Endothelial cell of umbilical vein (primary cell): ENCODE data around the gene RTBDN. TPM values are rescaled to one million over a fixed set of nuclear protein-coding genes. Genes with fewer than 3 reads are reported as not detected.
A peak's percentile ranks its signal among the peaks of the same experiment; 100 is the strongest.

Experiments
- BruUV-seq: library from RNA; stranded (reverse); fragments of 400-500 nt; replicated peaks from 2 replicates; lab custom pipeline; 2021; lab: Mats Ljungman, UMichigan
- CTCF ChIA-PET: fragments of 300-600, 350-600 bp; sonication (Branson Sonifier 250); formaldehyde crosslinking; loops from one replicate; lab custom pipeline; 2021; ENCODE audit warnings: antibody characterized with exemption, inconsistent platforms; lab: Charles Lee
- POLR2A ChIA-PET: fragments of 300-600, 350-600 bp; sonication (Branson Sonifier 250); formaldehyde crosslinking; loops from one replicate; lab custom pipeline; 2021; ENCODE audit warnings: antibody characterized with exemption, inconsistent platforms; lab: Charles Lee
- DNase-seq: peaks from one replicate; pipeline ENCODE4 v3.0.0-alpha.2; 2011; ENCODE audit warnings: low read depth, low spot score
- FAIRE-seq: peaks from 2 replicates; lab custom pipeline; 2011; peaks lifted over from hg19 to GRCh38; lab: Jason Lieb, UNC
- H2AFZ ChIP-seq: 2 replicates; pipeline ENCODE4 v1.6.0; 2012; ENCODE audit warnings: low read depth, low read length, control low read depth, inconsistent platforms
- H3K27ac ChIP-seq: 2 replicates; pipeline ENCODE4 v1.5.1; 2011; ENCODE audit warnings: low read depth, mild to moderate bottlenecking, control low read depth, low read length, moderate library complexity; ENCODE audit not compliant: insufficient read depth
- H3K27me3 ChIP-seq, 2 experiments: 2 replicates each; pipeline versions ENCODE4 v1.6.0 to v1.6.1; 2011; ENCODE audit warnings: low read length in 2 of 2, mixed read lengths in 1 of 2; ENCODE audit not compliant: control insufficient read depth in 2 of 2, insufficient read depth in 2 of 2
- H3K36me3 ChIP-seq, 2 experiments: 2 replicates in 1 of 2; 3 replicates in 1 of 2; pipeline ENCODE4 v1.5.1; 2011; ENCODE audit warnings: low read length in 2 of 2, mild to moderate bottlenecking in 1 of 2, moderate library complexity in 1 of 2; ENCODE audit not compliant: control insufficient read depth in 2 of 2, insufficient read depth in 2 of 2; ENCODE audit errors: extremely low read depth in 1 of 2
- H3K4me1 ChIP-seq: 3 replicates; pipeline ENCODE4 v1.5.1; 2011; ENCODE audit warnings: mild to moderate bottlenecking, low read length; ENCODE audit not compliant: control insufficient read depth, insufficient read depth; ENCODE audit errors: extremely low read depth
- H3K4me2 ChIP-seq: 2 replicates; pipeline ENCODE4 v1.6.1; 2011; ENCODE audit warnings: low read length, control low read depth, mixed read lengths; ENCODE audit not compliant: insufficient read depth
- H3K4me3 ChIP-seq, 3 experiments: fragments of 200-600 bp in 1 of 3; sonication (generic), shearing (Covaris generic) in 1 of 3; replicated peaks in 1 of 3; 2 replicates each; pipeline ENCODE4 v1.5.1; 2011 to 2016; ENCODE audit warnings: control low read depth in 3 of 3, low read length in 3 of 3, mild to moderate bottlenecking in 2 of 3, inconsistent platforms in 1 of 3, low read depth in 1 of 3, moderate library complexity in 1 of 3; ENCODE audit not compliant: insufficient read depth in 1 of 3
- H3K79me2 ChIP-seq: 2 replicates; pipeline ENCODE4 v1.6.0; 2012; ENCODE audit warnings: low read length, inconsistent platforms; ENCODE audit not compliant: control insufficient read depth, insufficient read depth
- H3K9ac ChIP-seq: replicated peaks from 2 replicates; pipeline ENCODE3; 2011; ENCODE audit warnings: low read length, control low read depth; ENCODE audit not compliant: insufficient read depth; ENCODE audit errors: extremely low read depth
- H3K9me1 ChIP-seq: replicated peaks from 3 replicates; pipeline ENCODE4 v1.6.0; 2011; ENCODE audit warnings: mild to moderate bottlenecking, low read length; ENCODE audit not compliant: control insufficient read depth, insufficient read depth; ENCODE audit errors: extremely low read depth
- H3K9me3 ChIP-seq: replicated peaks from 2 replicates; pipeline ENCODE4 v1.5.1; 2012; ENCODE audit warnings: low read length, inconsistent platforms; ENCODE audit not compliant: control insufficient read depth, insufficient read depth
- H4K20me1 ChIP-seq: replicated peaks from 2 replicates; pipeline ENCODE3; 2011; ENCODE audit warnings: mild to moderate bottlenecking, low read length; ENCODE audit not compliant: control insufficient read depth, insufficient read depth; ENCODE audit errors: extremely low read depth
- CTCF ChIP-seq, 2 donors: IDR thresholded peaks; 1 replicate in 1 of 2; 2 replicates in 1 of 2; pipeline ENCODE4 v1.5.1; 2011; ENCODE audit warnings: low read length in 2 of 2, mild to moderate bottlenecking in 2 of 2, moderate library complexity in 2 of 2, control low read depth in 1 of 2, inconsistent platforms in 1 of 2, low read depth in 1 of 2; ENCODE audit not compliant: insufficient read depth in 1 of 2; ENCODE audit errors: extremely low read depth in 1 of 2
- EZH2 ChIP-seq: IDR thresholded peaks from 2 replicates; pipeline ENCODE4 v1.6.1; 2012; ENCODE audit warnings: borderline replicate concordance, low read depth, mild to moderate bottlenecking, moderate library complexity, low read length, inconsistent platforms; ENCODE audit not compliant: severe bottlenecking
- FOS ChIP-seq: IDR thresholded peaks from 2 replicates; pipeline ENCODE4 v1.6.1; 2011; ENCODE audit warnings: mild to moderate bottlenecking, low read length, moderate library complexity, borderline replicate concordance; ENCODE audit not compliant: insufficient read depth
- GATA2 ChIP-seq: IDR thresholded peaks from 2 replicates; pipeline ENCODE4 v1.7.0; 2011; ENCODE audit warnings: low read depth, mild to moderate bottlenecking, moderate library complexity, mixed read lengths, low read length; ENCODE audit not compliant: insufficient read length, insufficient read depth
- JUN ChIP-seq: IDR thresholded peaks from 2 replicates; pipeline ENCODE4 v1.6.1; 2011; ENCODE audit warnings: borderline replicate concordance, low read depth; ENCODE audit not compliant: insufficient read length, insufficient read depth
- MYC ChIP-seq: IDR thresholded peaks from one replicate; pipeline ENCODE4 v1.6.1; 2011; ENCODE audit warnings: mild to moderate bottlenecking, low read depth, low read length
- POLR2A ChIP-seq: IDR thresholded peaks from 2 replicates; pipeline ENCODE4 v1.6.1; 2012; ENCODE audit warnings: low read depth, mild to moderate bottlenecking, control low read depth, low read length
- POLR2AphosphoS5 ChIP-seq: IDR thresholded peaks from 2 replicates; pipeline ENCODE4 v1.6.1; 2012; ENCODE audit warnings: low read depth, mild to moderate bottlenecking, control low read depth, low read length, moderate library complexity; ENCODE audit not compliant: insufficient read depth
- dilution Hi-C: fragments of 300-500 bp; cut with MboI; formaldehyde crosslinking; loops from one replicate; pipeline ENCODE4 v1.15.0; 2019; ENCODE audit warnings: low sequenced_read_pairs; ENCODE audit not compliant: extremely low pct_ligation_motif_present
- intact Hi-C: fragments of 100-400 bp; cut with micrococcal nuclease; formaldehyde crosslinking; loops from one replicate; pipeline ENCODE4 v1.10.0; 2022
- polyA plus RNA-seq, 4 experiments: library from polyadenylated mRNA; depleted of rRNA in 3 of 4; stranded (reverse) in 3 of 4; unstranded in 1 of 4; fragments of >200 nt; gene quantifications; 2 replicates each; pipeline versions ENCODE4 v1.2.1 to v1.2.3, GENCODE V29; 2011 to 2012; ENCODE audit warnings: missing spikeins in 1 of 4
- total RNA-seq: library from RNA; stranded (reverse); gene quantifications from 2 replicates; pipeline ENCODE4 v1.2.3, GENCODE V29; 2021
- TF ChIP-seq, protein P1 (sequence below): IDR thresholded peaks from 2 replicates; pipeline ENCODE4 v1.6.1; 2011; ENCODE audit not compliant: insufficient read depth, insufficient read length

The RTBDN gene
- total and polyA plus RNA-seq, 2 donors (not counting 3 experiments of a cell fraction or from before 2014, with no cell fraction given), result not detected

- H3K79me2 ChIP-seq, result peaks cover 14% of the 10 kb centered on the region
- H3K9me1 ChIP-seq, result no peaks in the 10 kb centered on the region
- no peak overlapping the region for H3K4me2 ChIP-seq
- no peak for DNase-seq
- no peak overlapping the region for H2AFZ ChIP-seq
- no peaks in the 10 kb centered on the region for H3K36me3 ChIP-seq
- no peak for FAIRE-seq
- POLR2A ChIA-PET, result interaction anchor here (1.4 kb wide), 1 partner anchor 10 kb away, joined by 3 read pairs; no protein-coding TSS in a partner anchor
- H3K4me3 ChIP-seq, result no peak overlapping the region
- H3K27ac ChIP-seq, result peak overlapping the region; percentile 65
- BruUV-seq, result no TSS peak
- no peak for TF ChIP-seq POLR2AphosphoS5
- no peak for TF ChIP-seq CTCF (IDR thresholded peaks at IDR 0.05; ENCODE audit: extremely low read depth in 1 of 2, insufficient read depth in 1 of 2, low read depth in 1 of 2, low read length in 2 of 2)
- TF ChIP-seq FOS, result no peak
- no peak for TF ChIP-seq POLR2A
- no peak for TF ChIP-seq GATA2
- no peak for TF ChIP-seq MYC
- TF ChIP-seq, protein P1, sequence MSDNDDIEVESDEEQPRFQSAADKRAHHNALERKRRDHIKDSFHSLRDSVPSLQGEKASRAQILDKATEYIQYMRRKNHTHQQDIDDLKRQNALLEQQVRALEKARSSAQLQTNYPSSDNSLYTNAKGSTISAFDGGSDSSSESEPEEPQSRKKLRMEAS, result no peak
- TF ChIP-seq EZH2, result no peak
- no peak for TF ChIP-seq JUN
- no peaks in the 10 kb centered on the region for H3K27me3 ChIP-seq
- dilution Hi-C loops (no loop called here), intact Hi-C loops (loop anchor here (10.0 kb wide), 1 partner anchor 147 kb away; the partner anchor contains the start of genes CALR and FARSA)
- H3K4me1 ChIP-seq, result peaks cover 34% of the 10 kb centered on the region
- no peak overlapping the region for H3K9ac ChIP-seq
- CTCF ChIA-PET, result interaction anchor here (1.3 to 4.7 kb wide), 5 partner anchors 8 to 28 kb away, joined by 3 to 48 read pairs (median 7); no protein-coding TSS in a partner anchor
- H3K9me3 ChIP-seq, result no peaks in the 10 kb centered on the region
- H4K20me1 ChIP-seq, result no peaks in the 10 kb centered on the region
Measured at GRCh38 chr19:12788042-12788681, 46.2 kb downstream of the RTBDN start.
